Esophagus muscularis mucosa (tissue), 4 donors: ENCODE data around the gene ZNF264. TPM values are rescaled to one million over a fixed set of nuclear protein-coding genes. Genes with fewer than 3 reads are reported as not detected.
A peak's percentile ranks its signal among the peaks of the same experiment; 100 is the strongest.
"Not testable (repeated sequence)": the region's sequence is repeated elsewhere in the genome, so short reads cannot be mapped to it uniquely, and the experiment has no call there.

Experiments
- DNase-seq: peaks from one replicate; pipeline ENCODE4 v3.0.0-alpha.2; 2017; ENCODE audit errors: extremely low spot score
- H3K27ac ChIP-seq, 4 donors: fragments of 200-600 bp; sonication (generic); replicated peaks in 1 of 4; 1 replicate in 3 of 4; 2 replicates in 1 of 4; pipeline ENCODE4 v1.5.1; 2016 to 2019; ENCODE audit warnings: mild to moderate bottlenecking in 1 of 4
- H3K27me3 ChIP-seq, 4 donors: fragments of 200-600 bp; sonication (generic); one replicate each; pipeline versions ENCODE4 v1.5.1 to v1.6.0; 2016 to 2019
- H3K36me3 ChIP-seq, 4 donors: fragments of 200-600 bp; sonication (generic); one replicate each; pipeline ENCODE4 v1.5.1; 2016 to 2019
- H3K4me1 ChIP-seq, 4 donors: fragments of 200-600 bp; sonication (generic); one replicate each; pipeline ENCODE4 v1.5.1; 2016 to 2019
- H3K4me3 ChIP-seq, 4 donors: fragments of 200-600 bp; sonication (generic); 1 replicate in 2 of 4; 2 replicates in 2 of 4; pipeline ENCODE4 v1.5.1; 2016 to 2019; ENCODE audit warnings: mild to moderate bottlenecking in 4 of 4, moderate library complexity in 1 of 4
- H3K9me3 ChIP-seq, 4 donors: fragments of 200-600 bp; sonication (generic); 1 replicate in 3 of 4; 2 replicates in 1 of 4; pipeline ENCODE4 v1.5.1; 2016 to 2019
- EP300 ChIP-seq: sonication (generic); formaldehyde crosslinking; IDR thresholded peaks from one replicate; pipeline ENCODE4 v1.6.1; 2017; ENCODE audit warnings: antibody characterized with exemption
- POLR2A ChIP-seq: fragments of 450-650 bp; IDR thresholded peaks from one replicate; pipeline ENCODE4 v1.6.1; 2017; ENCODE audit warnings: antibody characterized with exemption, moderate library complexity, mild to moderate bottlenecking, low read depth
- POLR2AphosphoS5 ChIP-seq, 2 donors: sonication (generic); formaldehyde crosslinking; IDR thresholded peaks; one replicate each; pipeline ENCODE4 v1.6.1; 2017; ENCODE audit warnings: antibody characterized with exemption in 2 of 2
- WGBS: methylation state at CpG from one replicate; pipeline ENCODE4 v1.1.5; 2018; 5-methylcytosine and 5-hydroxymethylcytosine counted together
- intact Hi-C: fragments of 100-400 bp; cut with DNase I; formaldehyde crosslinking; loops from one replicate; pipeline ENCODE4 v1.15.1; 2023
- total RNA-seq, 4 donors: library from RNA; depleted of rRNA; stranded (reverse); fragments of >200 nt; gene quantifications; one replicate each; pipeline versions ENCODE4 v1.1.0 to v1.2.1, GENCODE V29; 2016
- TF ChIP-seq, protein P1 (sequence below), 3 experiments: fragments of 200-600 bp in 2 of 3; fragments of 450-650 bp in 1 of 3; sonication (generic) in 2 of 3; IDR thresholded peaks; one replicate each; pipeline ENCODE4 v1.5.1; 2017 to 2019; ENCODE audit warnings: antibody characterized with exemption in 3 of 3, mild to moderate bottlenecking in 2 of 3, moderate library complexity in 1 of 3

ZNF264 gene
- total RNA-seq, 4 donors from 2014 or later = 24.1 to 66.7 (median 42.5) TPM

DNA sequence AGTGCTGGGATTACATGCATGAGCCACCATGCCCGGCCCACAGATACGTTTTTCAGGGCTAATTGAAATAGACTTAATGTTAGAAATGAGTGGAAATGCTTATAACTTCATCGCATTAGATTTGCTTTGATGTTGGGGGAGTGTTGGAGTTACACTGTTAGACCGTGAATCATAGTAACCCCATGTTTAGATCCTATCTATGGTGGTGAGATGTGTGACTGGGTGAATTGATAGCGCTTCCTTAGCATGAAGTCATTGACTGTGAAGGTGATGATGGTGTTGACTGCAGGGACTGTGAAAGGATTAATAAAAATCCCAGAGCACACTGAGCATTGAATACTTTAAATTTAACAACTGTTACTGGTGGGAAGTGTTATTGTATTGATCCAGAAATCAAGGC lies 1.7 kb downstream of the ZNF264 start:
- H3K36me3 ChIP-seq = peaks cover 36 to 54% (median 46%) of the 10 kb centered on the region in 4 donors
- peak overlapping the region; percentile 67 to 97 (median 92) for H3K4me3 ChIP-seq
- no peak for TF ChIP-seq EP300
- no peak for TF ChIP-seq POLR2A
- TF ChIP-seq POLR2AphosphoS5 (IDR thresholded peaks at IDR 0.05) = no peak
- TF ChIP-seq, protein P1, sequence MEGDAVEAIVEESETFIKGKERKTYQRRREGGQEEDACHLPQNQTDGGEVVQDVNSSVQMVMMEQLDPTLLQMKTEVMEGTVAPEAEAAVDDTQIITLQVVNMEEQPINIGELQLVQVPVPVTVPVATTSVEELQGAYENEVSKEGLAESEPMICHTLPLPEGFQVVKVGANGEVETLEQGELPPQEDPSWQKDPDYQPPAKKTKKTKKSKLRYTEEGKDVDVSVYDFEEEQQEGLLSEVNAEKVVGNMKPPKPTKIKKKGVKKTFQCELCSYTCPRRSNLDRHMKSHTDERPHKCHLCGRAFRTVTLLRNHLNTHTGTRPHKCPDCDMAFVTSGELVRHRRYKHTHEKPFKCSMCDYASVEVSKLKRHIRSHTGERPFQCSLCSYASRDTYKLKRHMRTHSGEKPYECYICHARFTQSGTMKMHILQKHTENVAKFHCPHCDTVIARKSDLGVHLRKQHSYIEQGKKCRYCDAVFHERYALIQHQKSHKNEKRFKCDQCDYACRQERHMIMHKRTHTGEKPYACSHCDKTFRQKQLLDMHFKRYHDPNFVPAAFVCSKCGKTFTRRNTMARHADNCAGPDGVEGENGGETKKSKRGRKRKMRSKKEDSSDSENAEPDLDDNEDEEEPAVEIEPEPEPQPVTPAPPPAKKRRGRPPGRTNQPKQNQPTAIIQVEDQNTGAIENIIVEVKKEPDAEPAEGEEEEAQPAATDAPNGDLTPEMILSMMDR (IDR thresholded peaks at IDR 0.05) = no peak
- peak; percentile 8 for DNase-seq
- H3K27ac ChIP-seq = no peak overlapping the region
- 82% methylated on average over 5 of the region's 5 CpGs for WGBS
- intact Hi-C loops = loop anchor here (10.0 kb wide), 1 partner anchor 962 kb away; the partner anchor contains the start of gene ZNF329
- H3K4me1 ChIP-seq = peaks cover 20 to 32% (median 28%) of the 10 kb centered on the region in 4 donors
- H3K9me3 ChIP-seq = no peaks in the 10 kb centered on the region
- no peaks in the 10 kb centered on the region for H3K27me3 ChIP-seq

DNA sequence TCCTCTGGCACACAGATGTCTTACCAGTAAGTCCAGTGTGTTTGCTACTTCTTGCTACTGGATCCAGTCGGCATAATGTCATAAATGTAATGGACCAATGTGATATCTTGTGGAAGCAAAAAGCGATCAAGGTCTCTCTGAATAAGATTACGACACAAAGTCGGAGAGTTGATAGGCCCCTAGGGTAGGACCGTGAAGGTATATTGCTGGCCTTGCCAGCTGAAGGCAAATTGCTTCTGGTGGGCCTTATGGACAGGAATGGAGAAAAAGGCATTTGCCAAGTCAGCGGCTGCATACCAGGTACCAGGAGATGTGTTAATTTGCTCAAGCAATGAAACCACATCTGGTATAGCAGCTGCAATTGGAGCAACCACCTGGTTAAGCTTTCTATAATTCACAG lies 6.6 kb downstream of the ZNF264 start:
- 92% methylated on average over 6 of the region's 6 CpGs for WGBS
- peaks cover 38 to 96% (median 88%) of the 10 kb centered on the region in 4 donors for H3K36me3 ChIP-seq
- not testable (repeated sequence) for H3K27me3 ChIP-seq, H3K4me3 ChIP-seq, H3K27ac ChIP-seq, H3K9me3 ChIP-seq, DNase-seq
- intact Hi-C loops = loop anchor here (10.0 kb wide), 1 partner anchor 957 kb away; the partner anchor contains the start of gene ZNF329
- H3K4me1 ChIP-seq = peaks cover 10 to 26% (median 16%) of the 10 kb centered on the region in 4 donors

DNA sequence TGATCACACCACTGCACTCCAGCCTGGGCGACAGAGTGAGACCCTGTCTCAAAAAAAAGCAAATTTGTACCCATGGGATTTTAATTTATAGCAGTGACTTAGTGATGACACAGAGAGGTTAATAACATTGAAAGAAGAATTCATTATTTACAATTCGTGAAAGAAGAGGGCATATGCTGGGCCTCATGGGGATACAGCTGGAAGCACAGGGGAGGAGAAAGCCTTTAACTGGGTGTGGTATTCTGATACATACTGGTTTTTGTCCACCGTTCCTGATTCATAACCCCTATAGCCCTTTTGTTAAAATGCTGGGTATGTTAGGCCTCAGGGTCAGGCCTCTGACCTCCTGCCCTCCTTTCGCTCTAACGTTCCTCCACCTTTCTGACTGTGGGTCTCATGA lies 10.9 kb downstream of the ZNF264 start:
- Histone ChIP-seq H3K4me1 (peaks cover 0 to 10% (median 4%) of the 10 kb centered on the region in 4 donors), H3K27me3 (no peaks in the 10 kb centered on the region), H3K27ac (no peak overlapping the region), H3K4me3 (no peak overlapping the region), H3K9me3 (no peaks in the 10 kb centered on the region), H3K36me3 (peaks cover 25 to 88% (median 72%) of the 10 kb centered on the region in 4 donors)
- 87% methylated on average over 5 of the region's 5 CpGs for WGBS
- TF ChIP-seq POLR2A = no peak
- TF ChIP-seq, protein P1 (IDR thresholded peaks at IDR 0.05) = no peak
- no peak for TF ChIP-seq POLR2AphosphoS5 (IDR thresholded peaks at IDR 0.05)
- TF ChIP-seq EP300 = no peak
- no peak for DNase-seq
- intact Hi-C loops = no loop called here

DNA sequence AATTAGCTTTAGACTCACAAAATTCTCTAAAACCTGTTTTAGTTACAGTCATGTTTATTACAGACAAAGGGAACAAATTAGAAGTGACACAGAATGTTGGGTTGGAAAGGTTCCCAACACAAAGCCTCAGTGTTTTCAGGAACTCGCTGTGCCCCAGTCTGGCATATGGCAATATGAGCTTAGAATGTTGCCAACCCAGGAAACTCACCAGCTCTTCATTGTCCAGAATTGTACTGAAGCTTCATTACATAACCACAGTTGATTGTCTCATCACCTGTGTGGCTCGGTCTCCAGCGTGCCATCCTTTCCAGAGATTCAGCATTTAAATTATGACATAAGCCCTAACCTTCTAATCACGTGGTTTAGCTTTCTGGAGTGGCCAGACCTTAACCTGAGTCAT lies 19.1 kb downstream of the ZNF264 start:
- DNase-seq = no peak
- no peak for TF ChIP-seq EP300
- TF ChIP-seq POLR2A = no peak
- no peak for TF ChIP-seq POLR2AphosphoS5 (IDR thresholded peaks at IDR 0.05)
- TF ChIP-seq, protein P1 (IDR thresholded peaks at IDR 0.05) = no peak
- WGBS = 99% methylated on average over 4 of the region's 4 CpGs
- H3K4me1 ChIP-seq = no peaks in the 10 kb centered on the region
- intact Hi-C loops = no loop called here
- peaks cover 39 to 88% (median 77%) of the 10 kb centered on the region in 4 donors for H3K36me3 ChIP-seq
- H3K9me3 ChIP-seq = peaks cover 0 to 24% (median 13%) of the 10 kb centered on the region in 4 donors
- H3K4me3 ChIP-seq = no peak overlapping the region
- H3K27ac ChIP-seq = no peak overlapping the region
- H3K27me3 ChIP-seq = no peaks in the 10 kb centered on the region

DNA sequence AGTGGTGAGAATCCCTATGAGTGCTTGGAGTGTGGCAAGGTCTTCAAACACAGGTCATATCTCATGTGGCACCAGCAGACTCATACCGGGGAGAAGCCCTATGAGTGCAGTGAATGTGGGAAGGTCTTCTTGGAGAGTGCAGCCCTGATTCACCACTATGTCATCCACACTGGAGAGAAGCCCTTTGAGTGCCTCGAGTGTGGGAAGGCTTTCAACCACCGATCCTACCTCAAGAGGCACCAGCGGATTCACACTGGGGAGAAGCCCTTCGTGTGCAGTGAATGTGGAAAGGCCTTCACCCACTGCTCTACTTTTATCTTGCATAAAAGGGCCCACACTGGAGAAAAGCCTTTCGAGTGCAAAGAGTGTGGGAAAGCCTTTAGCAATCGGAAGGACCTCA lies 20.8 kb downstream of the ZNF264 start:
- no peaks in the 10 kb centered on the region for H3K27me3 ChIP-seq
- peaks cover 0 to 24% (median 13%) of the 10 kb centered on the region in 4 donors for H3K9me3 ChIP-seq
- 93% methylated on average over 4 of the region's 7 CpGs for WGBS
- H3K36me3 ChIP-seq = peaks cover 33 to 88% (median 72%) of the 10 kb centered on the region in 4 donors
- intact Hi-C loops = no loop called here
- no peak for DNase-seq
- H3K4me3 ChIP-seq = no peak overlapping the region
- TF ChIP-seq EP300 (no peak), POLR2A (no peak), POLR2AphosphoS5 (IDR thresholded peaks at IDR 0.05) (no peak)
- TF ChIP-seq, protein P1 (IDR thresholded peaks at IDR 0.05) = no peak
- H3K4me1 ChIP-seq = no peaks in the 10 kb centered on the region
- H3K27ac ChIP-seq = no peak overlapping the region
